ENCODE data around the gene PNKP. TPM values are rescaled to one million over a fixed set of nuclear protein-coding genes. Genes with fewer than 3 reads are reported as not detected.

Gene PNKP
- total RNA-seq, 1 donor from 2014 or later, result 46.3 TPM

- no peak for TF ChIP-seq CTCF (IDR thresholded peaks at IDR 0.05)
- H3K4me3 ChIP-seq, result no peak overlapping the region
- no peaks in the 10 kb centered on the region for H3K9me3 ChIP-seq
- no peaks in the 10 kb centered on the region for H3K27me3 ChIP-seq
- H3K36me3 ChIP-seq, result no peaks in the 10 kb centered on the region
- intact Hi-C loops (cut with DNase I), result no loop called here
- H3K4me1 ChIP-seq, result no peaks in the 10 kb centered on the region
- DNase-seq (ENCODE audit: low spot score in 2 of 2), result no peak
- no peak overlapping the region for H3K27ac ChIP-seq
Observed at GRCh38 chr19:49846408-49846807, 21.0 kb downstream of the PNKP start.

GRCh38 chr19:49845414-49845813 is 22.0 kb downstream of the PNKP start:
- no peak overlapping the region for H3K27ac ChIP-seq
- no peaks in the 10 kb centered on the region for H3K4me1 ChIP-seq
- DNase-seq (ENCODE audit: low spot score in 2 of 2), result no peak
- no peak for TF ChIP-seq CTCF (IDR thresholded peaks at IDR 0.05)
- no peaks in the 10 kb centered on the region for H3K27me3 ChIP-seq
- H3K4me3 ChIP-seq, result no peak overlapping the region
- intact Hi-C loops (cut with DNase I), result no loop called here
- H3K9me3 ChIP-seq, result no peaks in the 10 kb centered on the region
- H3K36me3 ChIP-seq, result peaks cover 0 to 6% of the 10 kb centered on the region in 2 donors

DNA sequence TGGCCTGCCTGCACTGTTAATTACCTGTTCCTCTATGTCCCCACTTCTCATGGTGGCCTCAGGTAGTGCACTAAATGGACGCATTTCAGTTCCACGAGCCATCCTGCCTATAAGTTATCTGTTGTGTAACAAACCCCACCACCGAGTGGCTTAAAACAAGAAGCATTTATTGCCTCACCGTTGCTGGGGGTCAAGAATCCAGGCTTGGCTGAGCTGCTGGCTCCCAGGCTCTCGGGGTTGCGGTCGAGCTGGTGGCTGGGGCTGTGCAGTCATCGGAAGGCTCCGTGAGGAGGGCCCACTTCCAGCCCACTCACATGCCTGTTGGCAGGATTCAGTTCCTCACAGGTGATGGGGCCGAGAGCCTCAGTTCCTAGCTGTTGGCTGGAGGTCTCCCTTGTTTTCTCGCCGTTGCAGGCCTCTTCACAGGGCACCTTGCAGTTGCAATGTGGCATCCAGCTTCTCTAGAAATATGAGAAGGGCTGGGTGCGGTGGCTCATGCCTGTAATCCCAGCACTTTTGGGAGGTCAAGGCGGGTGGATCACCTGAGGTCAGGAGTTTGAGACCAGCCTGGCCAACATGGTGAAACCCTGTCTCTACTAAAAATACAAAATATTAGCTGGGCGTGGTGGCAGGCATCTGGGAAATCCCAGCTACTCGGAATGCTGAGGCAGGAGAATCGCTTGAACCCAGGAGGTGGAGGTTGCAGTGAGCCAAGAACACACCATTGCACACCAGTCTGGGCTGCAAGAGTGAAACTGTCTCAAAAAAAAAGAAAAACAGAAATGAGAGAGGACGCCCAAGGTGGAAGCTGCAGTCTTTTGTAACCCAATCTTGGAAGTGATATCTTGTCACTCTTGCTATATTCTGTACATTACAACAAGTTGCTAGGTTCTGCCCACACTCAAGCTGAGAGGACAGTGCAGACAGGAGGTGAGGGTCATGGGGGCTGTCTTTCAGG is 23.0 kb downstream of the PNKP start:
- intact Hi-C loops (cut with DNase I), result no loop called here
- Histone ChIP-seq H3K4me1 (no peaks in the 10 kb centered on the region), H3K27me3 (no peaks in the 10 kb centered on the region), H3K9me3 (no peaks in the 10 kb centered on the region), H3K4me3 (no peak overlapping the region), H3K36me3 (peaks cover 0 to 13% of the 10 kb centered on the region in 2 donors), H3K27ac (no peak overlapping the region)
- TF ChIP-seq CTCF (IDR thresholded peaks at IDR 0.05), result no peak
- no peak for DNase-seq (ENCODE audit: low spot score in 2 of 2)

- peaks cover 2 to 25% of the 10 kb centered on the region in 2 donors for H3K36me3 ChIP-seq
- no peaks in the 10 kb centered on the region for H3K4me1 ChIP-seq
- DNase-seq (ENCODE audit: low spot score in 2 of 2), result no peak
- H3K27me3 ChIP-seq, result no peaks in the 10 kb centered on the region
- no peak overlapping the region for H3K4me3 ChIP-seq
- intact Hi-C loops (cut with DNase I), result no loop called here
- H3K27ac ChIP-seq, result no peak overlapping the region
- no peak for TF ChIP-seq CTCF (IDR thresholded peaks at IDR 0.05)
- H3K9me3 ChIP-seq, result no peaks in the 10 kb centered on the region
Observed at GRCh38 chr19:49843265-49843664, 24.1 kb downstream of the PNKP start.

GRCh38 chr19:49840736-49841249 is 26.6 kb downstream of the PNKP start:
- no peak overlapping the region for H3K4me3 ChIP-seq
- no peak for TF ChIP-seq CTCF (IDR thresholded peaks at IDR 0.05)
- no peaks in the 10 kb centered on the region for H3K4me1 ChIP-seq
- peaks cover 18 to 47% of the 10 kb centered on the region in 2 donors for H3K36me3 ChIP-seq
- no peak overlapping the region for H3K27ac ChIP-seq
- no peaks in the 10 kb centered on the region for H3K27me3 ChIP-seq
- H3K9me3 ChIP-seq, result no peaks in the 10 kb centered on the region
- no peak for DNase-seq (ENCODE audit: low spot score in 2 of 2)
- intact Hi-C loops (cut with DNase I), result no loop called here

Measured in ascending aorta (tissue), 2 donors.